Measurements from ENCODE around the gene LHB. TPM values are rescaled to one million over a fixed set of nuclear protein-coding genes. Genes with fewer than 3 reads are reported as not detected.

LHB gene
- polyA plus RNA-seq, 1 donor (not counting 4 experiments of a cell fraction or from before 2014, with no cell fraction given) = not detected

- H4K20me1 ChIP-seq (ENCODE audit: control insufficient read depth, extremely low read depth, insufficient read depth, low read length) = peaks cover 6% of the 10 kb centered on the region
- dilution Hi-C loops (cut with MboI; ENCODE audit: extremely low pct_ligation_motif_present, low sequenced_read_pairs) = no loop called here
- DNase-seq (ENCODE audit: low read depth, low spot score) = no peak
- H3K9me3 ChIP-seq (ENCODE audit: control insufficient read depth, low read depth, low read length) = no peaks in the 10 kb centered on the region
- FAIRE-seq = no peak
- H2AFZ ChIP-seq (ENCODE audit: control insufficient read depth, low read length) = no peak overlapping the region
- no peaks in the 10 kb centered on the region for H3K27me3 ChIP-seq (ENCODE audit: control insufficient read depth, extremely low read depth, insufficient read depth, low read length)
- peak overlapping the region; percentile 86 for H3K9ac ChIP-seq (ENCODE audit: control insufficient read depth, extremely low read depth, insufficient read depth, low read length)
- peak overlapping the region; percentile 98 for H3K4me2 ChIP-seq (ENCODE audit: control insufficient read depth, extremely low read depth, insufficient read depth, low read depth, low read length)
- H3K4me1 ChIP-seq (ENCODE audit: control insufficient read depth, extremely low read depth, insufficient read depth, low read length) = peaks cover 32% of the 10 kb centered on the region
- H3K36me3 ChIP-seq (ENCODE audit: control insufficient read depth in 2 of 2, extremely low read depth in 1 of 2, insufficient read depth in 2 of 2, low read length in 2 of 2) = peaks cover 18 to 24% of the 10 kb centered on the region in 2 experiments
- H3K79me2 ChIP-seq (ENCODE audit: control insufficient read depth, insufficient read depth, low read length) = peaks cover 7% of the 10 kb centered on the region
- H3K4me3 ChIP-seq (ENCODE audit: control insufficient read depth in 2 of 3, extremely low read depth in 1 of 3, insufficient read depth in 2 of 3, low read depth in 1 of 3, low read length in 3 of 3) = peak overlapping the region; percentile 48 to 91 (median 88)
- H3K9me1 ChIP-seq (ENCODE audit: control insufficient read depth, extremely low read depth, insufficient read depth, low read length) = peaks cover 4% of the 10 kb centered on the region
- TF ChIP-seq EZH2 (IDR thresholded peaks at IDR 0.05; ENCODE audit: low read length) (no peak), CTCF (optimal IDR thresholded peaks at IDR 0.05 in 1 of 3, IDR thresholded peaks at IDR 0.05 in 1 of 3, conservative IDR thresholded peaks at IDR 0.05 in 1 of 3; ENCODE audit: extremely low read depth in 1 of 3, insufficient read depth in 2 of 3, low read length in 3 of 3) (no peak)
- peak overlapping the region; percentile 76 for H3K27ac ChIP-seq (ENCODE audit: control insufficient read depth, insufficient read depth, low read length)
Measured at GRCh38 chr19:48966541-48967345, 50.1 kb downstream of the LHB start.

Small RNAs within 50 kb of the gene (small RNA-seq; reads per million reads assigned to genes)
- gene MIR6798 (ENCODE audit: insufficient read length in 3 of 3, low read depth in 3 of 3, low replicate concordance in 1 of 3) = 0 reads per million in 3 experiments

Other genes with a start within 250 kb of the LHB start
- 19.0 to 27.3 TPM (median 20.4 TPM) in 3 replicates for gene BCAT2, start 206.1 kb downstream of the LHB start, polyA plus RNA-seq
- gene HSD17B14, start 180.6 kb downstream of the LHB start, polyA plus RNA-seq = 0.92 to 1.2 TPM (median 1.0 TPM) in 3 replicates
- gene PLEKHA4, start 148.5 kb downstream of the LHB start, polyA plus RNA-seq = 1.2 to 2.2 TPM (median 1.8 TPM) in 3 replicates
- 23.6 to 36.6 TPM (median 32.5 TPM) in 3 replicates for gene PPP1R15A, start 144.7 kb downstream of the LHB start, polyA plus RNA-seq
- not detected in 3 replicates for gene TULP2, start 118.3 kb downstream of the LHB start, polyA plus RNA-seq
- 44.3 to 65.1 TPM (median 59.2 TPM) in 3 replicates for gene NUCB1, start 116.8 kb downstream of the LHB start, polyA plus RNA-seq
- 0.45 to 1.8 TPM (median 0.52 TPM) in 3 replicates for gene DHDH, start 83.4 kb downstream of the LHB start, polyA plus RNA-seq
- 75.3 to 139 TPM (median 113 TPM) in 3 replicates for gene BAX, start 62.2 kb downstream of the LHB start, polyA plus RNA-seq
- gene FTL, start 51.8 kb downstream of the LHB start, polyA plus RNA-seq = 805 to 2,115 TPM (median 838 TPM) in 3 replicates
- gene GYS1, start 23.8 kb downstream of the LHB start, polyA plus RNA-seq = 46.5 to 61.9 TPM (median 58.6 TPM) in 3 replicates
- 126 to 162 TPM (median 141 TPM) in 3 replicates for gene RUVBL2, start 23.2 kb downstream of the LHB start, polyA plus RNA-seq
- not detected in 3 replicates for gene CGB3, start 7.2 kb upstream of the LHB start, polyA plus RNA-seq
- gene CGB2, start 14.8 kb upstream of the LHB start, polyA plus RNA-seq = not detected in 3 replicates
- gene CGB1, start 19.8 kb upstream of the LHB start, polyA plus RNA-seq = not detected in 3 replicates
- 0.20 to 0.24 TPM (median 0.21 TPM) in 3 replicates for gene CGB5, start 26.8 kb upstream of the LHB start, polyA plus RNA-seq
- not detected in 3 replicates for gene CGB8, start 32.0 kb upstream of the LHB start, polyA plus RNA-seq
- gene CGB7, start 40.7 kb upstream of the LHB start, polyA plus RNA-seq = 0.92 to 4.1 TPM (median 1.2 TPM) in 3 replicates
- gene NTF4, start 47.7 kb upstream of the LHB start, polyA plus RNA-seq = 5.5 to 14.4 TPM (median 8.3 TPM) in 3 replicates
- gene KCNA7, start 55.6 kb upstream of the LHB start, polyA plus RNA-seq = not detected in 3 replicates
- gene SNRNP70, start 68.4 kb upstream of the LHB start, polyA plus RNA-seq = 116 to 186 TPM (median 149 TPM) in 3 replicates
- gene LIN7B, start 97.3 kb upstream of the LHB start, polyA plus RNA-seq = 1.6 to 2.8 TPM (median 1.7 TPM) in 3 replicates
- 0.54 to 0.98 TPM (median 0.71 TPM) in 3 replicates for gene C19orf73, start 102.1 kb upstream of the LHB start, polyA plus RNA-seq
- 3.0 to 3.4 TPM (median 3.1 TPM) in 3 replicates for gene PPFIA3, start 102.5 kb upstream of the LHB start, polyA plus RNA-seq
- gene HRC, start 138.3 kb upstream of the LHB start, polyA plus RNA-seq = 0.03 to 0.08 TPM in 2 of 3 replicates, not detected in the other
- 16.1 to 23.3 TPM (median 16.1 TPM) in 3 replicates for gene TRPM4, start 140.7 kb upstream of the LHB start, polyA plus RNA-seq

Measured in keratinocyte (primary cell).